RCC 7860 (cell line): ENCODE data around the gene HCST.
"Not testable (repeated sequence)": the region's sequence is repeated elsewhere in the genome, so short reads cannot be mapped to it uniquely, and the experiment has no call there.

ENCODE experiments used
- DNase-seq: peaks from one replicate; pipeline ENCODE4 v3.0.0-alpha.2; 2015; ENCODE audit warnings: low spot score
- FAIRE-seq: peaks from 2 replicates; lab custom pipeline; 2012; peaks lifted over from hg19 to GRCh38; lab: Jason Lieb, UNC

The HCST gene

DNA sequence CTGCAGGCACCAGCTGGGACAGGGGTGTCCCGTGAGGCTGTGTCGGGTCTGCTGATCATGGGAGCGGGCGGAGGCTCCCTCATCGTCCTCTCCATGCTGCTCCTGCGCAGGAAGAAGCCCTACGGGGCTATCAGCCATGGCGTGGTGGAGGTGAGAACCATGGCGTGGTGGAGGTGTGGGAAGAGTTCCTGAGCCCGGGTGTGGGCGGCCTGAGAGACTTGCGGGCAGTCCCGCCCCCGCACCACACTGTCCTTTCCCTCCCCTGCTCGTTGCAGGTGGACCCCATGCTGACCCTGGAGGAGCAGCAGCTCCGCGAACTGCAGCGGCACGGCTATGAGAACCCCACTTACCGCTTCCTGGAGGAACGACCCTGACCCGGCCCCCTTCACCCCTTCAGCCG lies 23.3 kb upstream of the HCST start:
- FAIRE-seq, result no peak
- no peak for DNase-seq

DNA sequence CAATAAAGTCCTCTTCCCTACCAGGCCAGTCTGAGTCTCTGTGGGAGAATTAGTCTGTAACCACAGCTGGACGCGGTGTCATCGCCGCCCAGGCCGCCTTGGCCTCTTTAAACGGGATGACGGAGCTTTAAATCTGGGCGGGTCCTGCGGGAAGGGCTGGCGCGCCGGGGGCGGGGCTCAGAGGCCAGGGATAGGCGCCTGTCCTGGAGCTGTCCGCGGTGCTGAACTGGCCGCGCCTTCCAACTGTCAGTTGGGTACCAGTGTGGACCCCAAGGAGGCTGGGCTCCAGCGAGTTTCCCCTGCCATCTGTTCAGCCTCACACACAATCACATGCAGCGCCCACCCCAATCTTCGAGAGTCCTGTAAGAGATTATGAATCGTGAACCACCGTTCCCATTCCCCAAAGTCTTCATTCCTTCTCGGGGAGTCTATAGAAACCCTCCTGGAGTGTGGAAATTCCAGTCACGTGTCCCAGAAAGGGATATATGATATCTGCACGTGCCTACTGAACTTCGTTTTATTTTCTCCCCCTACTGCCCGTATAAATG lies 22.5 kb upstream of the HCST start:
- DNase-seq (peak; percentile 72), FAIRE-seq (peak; percentile 54)

DNA sequence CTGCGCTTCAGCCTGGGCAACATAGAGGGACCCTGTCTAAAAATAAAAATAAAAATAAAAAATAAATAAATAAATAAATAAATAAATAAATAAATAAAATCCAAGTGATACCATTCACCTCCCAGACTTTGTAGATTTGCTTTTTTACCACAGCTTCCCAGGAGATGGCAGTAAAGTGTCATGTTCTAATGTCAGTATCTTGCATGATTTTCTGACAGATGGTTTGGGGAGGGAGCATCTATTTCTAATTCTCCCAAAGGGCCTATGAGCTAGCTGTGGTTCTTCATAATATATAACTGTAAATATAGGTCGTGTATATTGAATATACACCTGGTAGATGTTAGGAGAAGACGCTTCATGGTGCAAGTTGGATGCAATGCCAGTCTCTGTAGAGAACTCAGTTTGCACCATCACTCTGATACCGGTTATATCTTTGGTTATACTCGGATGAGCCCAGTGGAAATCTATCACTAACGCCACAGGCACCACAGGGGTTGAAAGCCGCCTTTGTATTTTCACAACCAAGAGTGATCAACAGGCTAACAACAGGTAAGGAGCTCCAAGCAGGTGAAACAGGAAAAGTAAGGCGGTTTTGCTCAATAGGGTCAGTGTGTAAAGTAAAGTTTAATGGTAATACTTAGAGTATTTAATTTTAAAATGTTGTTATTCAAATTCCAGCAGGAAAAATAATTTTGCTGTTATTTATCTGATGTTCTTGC lies 20.1 kb upstream of the HCST start:
- peak; percentile 70 for FAIRE-seq
- peak; percentile 35 for DNase-seq

DNA sequence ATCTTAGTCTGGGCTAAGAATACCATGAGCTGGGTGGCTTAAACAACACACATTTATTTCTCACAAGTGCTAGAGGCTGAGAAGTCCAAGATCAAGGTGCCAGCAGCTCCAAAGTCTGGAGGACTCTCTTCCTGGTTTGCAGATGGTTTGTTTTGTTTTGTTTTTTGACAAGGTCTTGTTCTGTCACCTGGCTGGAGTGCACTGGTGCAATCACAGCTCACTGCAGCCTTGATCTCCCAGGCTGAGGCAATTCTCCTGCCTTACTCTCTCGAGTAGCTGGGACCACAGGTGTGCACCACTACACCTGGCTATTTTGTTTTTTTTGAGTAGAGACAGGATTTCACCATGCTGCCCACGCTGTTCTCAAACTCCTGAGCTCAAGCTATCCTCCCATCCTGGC lies 18.4 kb upstream of the HCST start:
- FAIRE-seq, result no peak
- DNase-seq, result no peak

DNA sequence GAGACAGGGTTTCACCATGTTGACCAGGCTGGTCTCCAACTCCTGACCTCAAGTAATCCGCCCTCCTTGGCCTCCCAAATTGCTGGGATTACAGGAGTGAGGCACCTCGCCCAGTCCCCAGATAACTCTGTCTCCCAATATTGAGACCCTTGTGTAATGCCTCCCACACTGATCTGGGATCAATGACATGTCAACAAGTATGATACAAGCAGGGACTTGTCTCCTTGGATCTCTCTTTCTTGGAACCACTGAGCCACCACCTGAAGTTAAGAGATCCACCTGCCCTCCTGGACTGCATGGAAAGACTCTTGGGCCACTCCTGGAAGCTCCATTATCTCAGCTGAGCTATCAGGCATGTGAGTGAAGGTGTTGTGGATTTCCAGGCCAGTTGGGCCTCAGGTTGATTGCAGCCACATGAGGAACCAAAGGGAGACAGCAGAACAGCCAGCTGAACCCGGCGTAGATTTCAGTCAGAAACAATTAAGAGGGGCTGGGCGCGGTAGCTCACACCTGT lies 17.0 kb upstream of the HCST start:
- FAIRE-seq, result no peak
- DNase-seq, result no peak

DNA sequence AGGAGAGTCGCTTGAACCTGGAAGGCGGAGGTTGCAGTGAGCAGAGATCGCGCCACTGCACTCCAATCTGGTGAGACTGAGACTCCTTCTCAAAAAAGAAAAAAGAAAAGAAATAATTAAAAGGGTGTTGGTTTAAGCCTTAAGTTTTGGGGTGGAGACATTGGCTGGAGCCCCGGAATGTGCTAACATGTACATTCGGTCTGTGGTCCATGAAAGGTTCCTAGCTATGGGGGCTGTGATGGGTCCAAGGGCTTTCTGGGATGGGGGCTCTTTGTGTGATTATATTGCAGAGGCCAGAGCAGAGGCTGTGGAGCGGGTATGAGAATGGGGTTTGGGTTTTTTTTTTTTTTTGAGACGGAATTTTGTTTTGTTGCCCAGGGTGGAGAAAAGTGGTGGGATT lies 16.4 kb upstream of the HCST start:
- FAIRE-seq (no peak), DNase-seq (no peak)

DNA sequence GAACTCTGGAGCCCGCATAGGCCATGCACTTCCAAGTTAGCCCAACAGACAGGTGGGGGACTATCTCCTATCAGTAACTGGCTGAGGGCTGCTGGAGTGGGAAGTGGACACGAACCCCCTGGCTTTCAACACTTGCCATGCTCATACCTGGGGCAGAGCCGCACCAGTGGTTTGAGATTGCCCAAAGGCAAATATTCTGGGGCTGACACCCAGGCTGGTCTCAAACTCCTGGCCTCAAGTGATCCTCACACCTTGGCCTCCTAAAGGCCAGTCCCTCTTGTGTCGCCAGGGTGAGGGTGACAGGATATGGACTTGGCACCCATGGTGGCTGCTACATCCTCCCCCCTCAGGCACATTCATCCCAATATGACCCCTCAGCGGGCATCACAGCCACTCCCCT lies 15.1 kb upstream of the HCST start:
- FAIRE-seq (no peak), DNase-seq (no peak)

DNA sequence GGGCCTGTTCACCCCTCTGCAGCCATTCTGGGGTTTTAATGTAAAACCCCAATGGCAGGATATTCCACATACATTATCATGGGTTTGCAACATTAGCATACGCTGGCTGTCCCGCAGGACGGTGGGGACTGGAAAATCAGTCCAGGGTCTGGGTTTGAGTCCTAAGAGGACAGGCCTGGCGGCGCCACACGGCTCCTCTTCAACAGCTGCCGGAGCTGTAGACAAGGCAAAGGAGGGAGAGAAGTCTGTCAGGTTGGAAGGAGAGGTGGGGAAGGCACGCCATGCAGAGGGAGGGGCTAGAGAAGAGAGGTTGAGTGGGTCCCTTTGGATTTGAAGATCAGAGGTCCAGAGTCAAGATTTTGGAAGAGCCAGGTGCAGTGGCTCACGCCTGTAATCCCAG lies 13.9 kb upstream of the HCST start:
- DNase-seq (no peak), FAIRE-seq (no peak)

DNA sequence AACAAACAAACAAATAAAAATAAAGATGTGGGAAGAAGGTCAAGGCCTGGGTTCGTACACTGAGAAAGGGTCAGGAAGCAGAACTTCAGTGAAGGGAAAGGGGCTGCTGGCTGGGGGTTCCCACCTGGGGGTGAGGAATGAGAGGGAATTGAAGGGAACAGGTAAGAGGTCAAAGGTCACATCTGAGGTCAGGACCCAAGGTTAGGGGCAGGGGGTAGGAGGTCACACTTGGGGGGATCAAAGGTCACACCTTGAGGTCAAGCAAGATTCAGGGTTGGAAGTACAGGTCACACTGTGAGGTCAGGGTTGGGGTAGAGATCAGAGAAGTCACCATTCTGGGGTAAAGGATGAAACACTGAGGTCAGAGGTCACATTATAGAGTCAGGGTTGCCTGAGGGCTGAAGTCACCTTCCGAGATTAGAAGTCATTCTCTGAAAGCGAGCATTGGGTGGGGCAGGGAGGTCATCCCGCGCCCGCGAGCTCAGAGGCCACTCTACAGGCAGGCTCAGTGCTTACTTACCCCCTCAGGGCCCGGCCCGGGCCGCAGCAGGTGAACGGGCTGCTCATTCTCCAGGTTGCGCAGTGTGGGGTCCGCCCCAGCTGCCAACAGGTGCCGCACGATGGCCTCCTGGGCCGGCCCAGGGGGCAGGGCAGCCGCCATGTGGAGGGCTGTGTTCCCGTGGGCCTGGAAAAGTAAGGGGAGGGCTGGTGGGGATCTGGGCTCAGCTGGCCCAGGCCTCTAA lies 12.8 kb upstream of the HCST start:
- DNase-seq, result no peak
- no peak for FAIRE-seq

DNA sequence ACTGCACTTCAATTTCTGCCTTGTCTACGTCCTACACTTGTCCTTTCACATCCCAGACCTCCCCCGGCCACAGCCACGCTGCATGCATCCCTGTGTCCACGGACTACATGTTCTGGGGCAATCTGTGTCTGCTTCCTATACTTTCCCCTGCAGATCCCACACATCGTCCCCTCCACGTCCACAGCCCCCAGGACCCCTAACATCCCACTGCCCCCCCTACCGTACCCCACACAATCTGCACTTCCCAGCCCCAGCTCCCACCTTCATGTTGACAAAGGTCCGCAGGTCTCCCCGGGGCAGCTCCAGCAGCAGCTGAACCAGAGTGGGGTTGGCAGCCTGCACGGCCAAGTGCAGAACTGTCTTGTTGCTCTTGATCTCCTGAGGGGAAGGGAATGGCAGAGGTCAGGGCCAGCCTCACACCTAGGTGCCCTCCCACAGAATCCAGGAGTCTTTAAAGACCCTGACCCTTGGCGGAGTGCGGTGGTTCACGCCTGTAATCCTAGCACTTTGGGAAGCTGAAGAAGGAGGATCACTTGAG lies 12.1 kb upstream of the HCST start:
- FAIRE-seq (no peak), DNase-seq (no peak)

DNA sequence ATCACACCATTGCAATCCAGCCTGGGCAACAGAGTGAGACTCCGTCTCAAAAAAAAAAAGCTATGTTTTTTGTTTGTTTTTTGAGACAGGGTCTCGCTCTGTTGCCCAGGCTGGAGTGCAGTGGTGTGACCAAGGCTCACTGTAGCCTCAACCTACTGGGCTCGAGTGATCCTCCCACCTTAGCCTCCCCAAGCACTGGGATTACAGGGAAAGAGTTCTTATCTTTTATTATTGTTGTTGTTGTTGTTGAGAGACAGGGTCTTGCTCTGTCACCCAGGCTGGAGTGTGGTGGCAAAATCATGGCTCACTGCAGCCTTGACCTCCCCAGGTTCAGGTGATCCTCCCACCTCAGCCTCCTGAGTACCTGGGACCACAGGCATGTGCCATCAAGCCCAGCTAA lies 10.5 kb upstream of the HCST start:
- DNase-seq, FAIRE-seq: not testable (repeated sequence)

DNA sequence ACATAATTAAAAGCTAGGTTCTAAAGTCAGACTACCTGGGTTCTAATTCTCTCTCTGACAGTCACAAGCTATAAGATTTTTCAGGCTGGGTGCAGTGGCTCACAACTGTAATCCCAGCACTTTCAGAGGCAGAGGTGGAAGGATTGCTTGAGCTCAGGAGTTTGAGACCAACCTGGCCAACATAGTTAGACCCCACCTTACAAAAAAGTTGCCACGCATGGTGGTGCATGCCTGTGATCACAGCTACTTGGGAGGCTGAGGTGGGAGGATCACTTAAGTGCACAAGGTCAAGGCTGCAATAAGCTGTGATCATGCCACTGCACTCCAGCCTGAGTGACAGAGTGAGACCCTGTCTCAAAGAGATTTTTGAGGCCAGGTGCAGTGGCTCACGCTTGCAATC lies 8.0 kb upstream of the HCST start:
- DNase-seq (no peak), FAIRE-seq (no peak)

DNA sequence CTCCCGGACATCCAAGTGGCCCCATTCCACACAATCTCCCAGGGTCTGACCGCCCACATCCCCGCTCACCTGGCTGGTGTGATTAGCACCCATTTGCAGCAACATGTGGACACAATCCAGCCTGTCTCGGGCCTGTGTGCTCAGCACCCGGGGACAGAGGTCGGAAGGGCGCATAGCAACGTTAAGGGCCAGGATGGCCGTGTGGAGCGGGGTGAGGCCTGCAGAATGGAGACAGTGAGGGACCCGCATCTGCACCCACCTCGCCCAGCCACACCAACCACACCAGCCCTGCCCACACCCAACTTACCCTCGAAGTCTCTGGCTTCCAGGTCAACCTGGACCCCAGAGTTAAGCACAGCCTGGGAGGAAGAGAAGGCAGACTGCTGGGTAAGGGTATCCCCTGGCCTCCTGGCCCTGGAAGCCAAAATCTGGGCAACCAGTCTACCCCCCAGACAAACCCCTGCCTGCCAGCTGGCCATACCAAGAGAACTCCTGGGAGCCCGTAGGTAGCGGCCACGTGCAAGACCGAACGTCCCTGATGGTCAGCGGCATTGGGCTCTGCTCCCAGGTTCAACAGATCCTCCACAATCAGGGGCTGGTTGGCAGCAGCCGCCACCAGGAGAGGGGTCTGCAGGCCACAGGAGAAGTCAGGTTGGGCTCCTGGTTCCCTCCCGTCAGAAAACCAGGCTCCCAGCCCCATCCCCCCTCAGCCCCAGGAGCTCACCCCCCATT lies 6.3 kb upstream of the HCST start:
- FAIRE-seq (no peak), DNase-seq (no peak)

DNA sequence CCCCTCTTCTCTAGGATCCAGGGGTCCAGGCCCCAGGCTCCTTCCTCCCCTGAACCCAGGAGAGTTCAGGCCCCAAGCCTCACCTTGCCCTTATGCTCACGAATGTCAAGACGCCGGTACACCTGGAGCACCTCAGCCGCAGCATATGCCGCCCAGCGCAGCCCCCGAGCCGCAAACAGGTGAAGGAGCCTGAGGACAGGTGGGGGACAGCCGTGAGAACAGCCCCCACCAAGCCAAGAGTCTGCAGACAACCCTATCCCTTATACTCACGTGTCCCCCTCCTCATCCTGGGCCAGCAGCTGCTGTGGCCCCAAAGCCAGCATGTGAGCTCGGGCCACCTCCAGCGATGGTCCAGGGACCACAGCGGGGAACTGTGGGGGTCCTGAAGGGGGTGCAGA lies 5.7 kb upstream of the HCST start:
- FAIRE-seq, result no peak
- no peak for DNase-seq

DNA sequence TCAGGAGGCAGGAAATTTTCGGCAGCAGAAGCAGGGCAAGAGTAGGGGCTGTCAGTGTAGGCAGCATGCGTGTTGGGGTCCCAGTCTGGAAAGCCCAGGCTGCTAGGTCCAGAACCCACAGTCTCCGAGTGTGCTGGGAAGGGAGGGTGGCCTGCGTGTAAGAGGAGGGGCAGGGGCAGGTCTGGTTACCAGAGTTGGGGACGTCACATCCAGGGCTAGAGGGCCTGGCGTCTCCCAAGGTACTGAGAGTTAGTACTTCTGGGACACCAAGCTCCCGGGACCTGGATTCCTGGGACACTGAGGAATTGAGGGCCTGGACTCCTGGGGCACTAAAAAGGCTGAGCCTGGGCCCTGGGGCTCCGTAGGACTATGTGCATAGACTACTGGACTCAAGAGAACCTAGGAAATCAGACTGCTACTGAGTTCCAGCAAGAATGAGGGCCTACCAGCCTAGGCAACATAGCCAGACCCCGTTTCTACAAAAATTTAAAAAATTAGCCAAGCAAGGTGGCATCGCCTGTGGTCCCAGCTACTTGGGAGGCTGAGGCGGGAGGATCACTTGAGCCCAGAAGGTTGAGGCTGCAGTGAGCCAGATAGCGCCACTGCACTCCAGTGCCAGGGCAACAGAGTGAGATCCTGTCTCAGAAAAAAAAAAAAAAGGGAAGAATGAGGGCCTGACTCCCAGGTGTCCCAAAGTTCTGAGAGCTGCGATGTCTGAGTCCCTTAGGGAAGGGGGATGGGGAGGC lies 4.5 kb upstream of the HCST start:
- DNase-seq, result no peak
- FAIRE-seq, result no peak

DNA sequence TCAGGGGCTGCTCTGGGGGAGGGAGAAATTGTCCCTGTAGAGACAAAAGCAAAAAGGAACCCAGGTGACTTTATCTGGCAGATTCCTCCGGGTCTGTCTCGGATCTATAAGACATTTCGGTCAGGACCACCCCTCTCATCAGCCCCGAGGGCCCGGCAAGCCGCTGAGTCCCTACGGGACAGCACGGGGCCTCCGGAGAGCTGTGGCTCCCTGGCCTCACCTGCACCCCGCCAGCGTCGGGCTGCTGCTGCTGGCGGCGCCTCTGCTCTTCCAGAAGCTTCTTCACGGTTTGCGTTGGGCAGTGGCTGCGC lies 3.9 kb upstream of the HCST start:
- DNase-seq, result no peak
- FAIRE-seq, result no peak

DNA sequence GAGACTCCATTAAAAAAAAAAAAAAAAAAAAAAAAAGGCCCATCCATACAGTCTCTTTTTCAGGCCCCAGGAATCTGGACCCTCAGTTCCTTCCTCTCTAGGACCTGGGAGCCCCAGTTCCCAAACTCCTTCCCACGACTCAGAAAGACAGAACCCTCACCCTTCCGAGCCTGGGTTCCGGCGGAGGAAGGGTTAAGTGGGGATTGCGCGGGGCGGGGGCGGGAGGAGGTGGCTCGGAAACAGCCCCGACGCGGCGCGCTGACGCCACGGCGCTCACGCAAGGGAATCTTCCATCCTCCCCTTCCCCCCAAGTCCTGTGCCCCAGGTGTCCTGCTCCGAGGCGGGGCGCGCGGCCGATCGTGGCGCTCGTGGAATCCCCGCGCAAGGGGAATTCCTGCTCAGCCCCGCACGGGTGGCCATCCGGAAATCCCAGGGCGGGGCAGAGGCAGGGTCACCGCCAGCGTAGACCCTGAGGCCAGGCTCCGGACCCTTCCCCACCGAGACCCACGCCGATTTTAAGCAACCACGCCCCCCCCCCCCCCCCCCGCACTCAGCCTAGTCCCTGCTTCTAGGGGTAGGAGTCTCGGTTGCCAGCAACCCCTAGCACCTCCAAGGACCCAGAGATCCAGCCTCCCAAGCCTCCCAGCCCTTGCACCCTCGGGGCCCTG lies 2.6 kb upstream of the HCST start:
- FAIRE-seq, result peak; percentile 53
- DNase-seq, result peak; percentile 57

DNA sequence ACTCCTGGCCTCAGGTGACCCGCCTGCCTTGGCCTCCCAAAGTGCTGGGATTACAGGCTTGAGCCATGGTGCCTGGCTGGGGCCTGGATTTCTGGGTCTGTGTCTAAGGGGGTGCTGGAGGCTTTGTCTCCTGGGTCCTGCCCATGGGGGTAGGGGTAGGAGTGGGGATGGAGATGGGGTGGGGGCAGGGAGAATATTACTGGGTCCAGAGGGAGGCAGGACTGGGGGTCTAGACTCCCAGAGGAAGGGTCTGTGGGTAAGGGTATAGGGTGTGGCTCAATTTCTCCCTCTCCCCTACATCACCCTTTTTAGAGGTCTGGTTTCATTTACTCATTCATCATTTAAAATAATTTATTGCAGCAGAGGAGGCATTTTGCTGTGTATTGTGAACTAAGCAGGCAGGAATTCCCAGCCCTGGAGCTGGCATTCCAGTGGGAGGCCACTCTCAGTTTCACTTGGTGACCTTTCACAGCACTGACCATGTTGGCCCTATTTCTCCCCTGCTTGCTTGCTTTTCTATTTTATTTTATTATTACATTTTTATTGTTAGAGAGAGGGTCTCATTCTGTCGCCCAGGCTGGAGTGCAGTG lies 1.2 kb upstream of the HCST start:
- no peak for FAIRE-seq
- DNase-seq, result peak; percentile 48

DNA sequence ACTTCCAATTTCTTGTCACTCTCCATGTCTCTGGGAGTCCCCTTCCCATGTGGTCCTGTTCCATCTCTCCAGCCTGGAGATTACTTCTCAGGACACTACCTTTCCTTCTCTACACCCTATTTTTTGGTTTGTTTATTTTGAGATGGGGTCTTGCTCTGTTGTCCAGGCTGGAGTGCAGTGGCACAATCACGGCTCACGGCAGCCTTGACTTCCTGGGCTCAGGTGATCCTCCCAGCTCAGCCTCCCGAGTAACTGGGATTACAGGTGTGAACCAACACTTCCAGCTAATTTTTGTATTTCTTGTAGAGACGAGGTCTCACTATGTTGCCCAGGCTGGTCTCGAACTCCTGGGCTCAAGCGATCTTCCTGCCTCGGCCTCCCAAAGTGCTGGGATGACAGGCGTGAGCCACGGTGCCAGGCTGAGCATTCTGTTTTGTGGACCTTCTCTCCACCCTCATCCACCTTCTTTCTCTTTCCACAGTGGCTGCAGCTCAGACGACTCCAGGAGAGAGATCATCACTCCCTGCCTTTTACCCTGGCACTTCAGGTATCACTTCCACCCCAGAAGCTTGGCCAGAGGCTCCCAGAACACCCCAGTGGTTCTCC lies 644 bp downstream of the HCST start:
- no peak for DNase-seq
- FAIRE-seq, result no peak
